Measurements from ENCODE around the gene PHC2. TPM values are rescaled to one million over a fixed set of nuclear protein-coding genes. Genes with fewer than 3 reads are reported as not detected.

PHC2 gene
- total and polyA plus RNA-seq, 9 of the 15 experiments (the other 6 are each of a cell fraction or from before 2014, with no cell fraction given) = 3.1 to 67.6 (median 34.6) TPM

GRCh38 chr1:33361532-33362235, 69.2 kb downstream of the PHC2 start (continued):
- TF ChIP-seq ZNF318 (IDR thresholded peaks at IDR 0.05; ENCODE audit: borderline replicate concordance in 1 of 2, low read depth in 1 of 2) (no peak), MECOM (CRISPR knock-in tag; IDR thresholded peaks at IDR 0.05) (no peak), PYGO2 (tag; IDR thresholded peaks at IDR 0.05) (no peak), HNRNPLL (IDR thresholded peaks at IDR 0.05; ENCODE audit: low read depth, low read length, poor library complexity, severe bottlenecking) (no peak), ZBTB7A (IDR thresholded peaks at IDR 0.05; ENCODE audit: borderline replicate concordance, control insufficient read depth, low read depth, low read length) (no peak), SIRT6 (IDR thresholded peaks at IDR 0.05; ENCODE audit: low read depth, low read length) (no peak), MCM3 (IDR thresholded peaks at IDR 0.05) (no peak), CHCHD3 (CRISPR knock-in tag; IDR thresholded peaks at IDR 0.05) (no peak), ILF3 (IDR thresholded peaks at IDR 0.05; ENCODE audit: borderline replicate concordance) (no peak), TAF15 (IDR thresholded peaks at IDR 0.05; ENCODE audit: low read depth, low read length) (no peak), TEAD1 (CRISPR knock-in tag; IDR thresholded peaks at IDR 0.05) (no peak), MBD2 (IDR thresholded peaks at IDR 0.05; ENCODE audit: borderline replicate concordance, low read depth) (no peak), SMARCE1 (IDR thresholded peaks at IDR 0.05) (peak; percentile 65), ZFP36 (IDR thresholded peaks at IDR 0.05; ENCODE audit: low read depth, low read length, partially characterized antibody) (no peak), MIER1 (IDR thresholded peaks at IDR 0.05; ENCODE audit: low read depth) (no peak), FIP1L1 (IDR thresholded peaks at IDR 0.05; ENCODE audit: low read depth, low read length, poor library complexity, severe bottlenecking) (no peak), SIN3B (IDR thresholded peaks at IDR 0.05; ENCODE audit: low read depth) (no peak), ZNF280A (IDR thresholded peaks at IDR 0.05; ENCODE audit: low read depth, partially characterized antibody) (no peak)

Measured in K562 (cell line).